Activated CD4-positive, alpha-beta T cell treated with anti-CD3 and anti-CD28 coated beads, Interleukin-2, amount 50 U/mL, for 48 hours (primary cell): ENCODE measurements around the gene RXRB.

Experiments
- DNase-seq, 2 experiments: peaks; one replicate each; pipeline ENCODE4 v3.0.0-alpha.2; 2020

RXRB gene

DNA sequence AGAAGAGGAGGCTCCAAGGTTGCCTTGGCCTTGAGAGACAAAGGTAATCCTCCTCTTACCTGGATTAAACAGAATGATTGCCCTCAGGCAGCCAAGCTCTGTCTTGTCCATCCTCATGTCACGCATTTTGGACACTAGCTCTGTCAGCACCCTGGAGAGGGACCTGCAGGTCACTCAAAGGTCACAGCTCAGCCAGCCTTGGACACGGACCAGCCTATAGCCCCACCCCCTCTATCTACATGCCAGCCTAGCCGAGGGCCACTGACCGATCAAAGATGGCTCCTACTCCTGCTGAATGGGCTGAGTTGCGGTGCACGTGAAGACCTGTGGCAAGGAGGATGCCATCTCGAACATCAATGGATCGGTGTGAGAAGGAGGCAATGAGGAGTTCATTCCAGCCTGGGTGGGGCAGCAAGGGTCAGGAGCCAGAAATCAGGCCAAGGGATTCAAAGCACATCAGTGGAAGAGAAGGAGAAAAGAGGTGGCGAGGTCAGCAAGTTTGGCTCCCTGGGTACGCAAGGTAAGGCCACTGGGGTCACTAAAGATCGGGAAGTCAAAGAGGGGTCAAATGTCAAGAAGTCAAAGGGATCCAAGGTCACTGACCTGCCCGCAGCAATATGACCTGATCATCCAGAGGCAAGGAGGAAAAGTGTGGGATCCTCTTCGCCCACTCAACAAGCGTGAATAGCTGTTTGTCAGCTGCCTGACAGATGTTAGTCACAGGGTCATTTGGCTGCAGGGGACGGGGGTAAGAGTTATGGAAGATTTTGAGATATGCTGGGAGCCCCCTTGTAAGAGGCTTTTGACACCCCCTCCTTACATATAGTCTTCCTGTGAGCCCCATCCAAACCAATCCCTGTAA lies 4.9 kb downstream of the RXRB start:
- DNase-seq, result no peak

- no peak for DNase-seq
These were observed 6.0 kb downstream of the RXRB start for GRCh38 chr6:33194431-33194979.

GRCh38 chr6:33193619-33194018 lies 6.8 kb downstream of the RXRB start:
- no peak for DNase-seq

DNA sequence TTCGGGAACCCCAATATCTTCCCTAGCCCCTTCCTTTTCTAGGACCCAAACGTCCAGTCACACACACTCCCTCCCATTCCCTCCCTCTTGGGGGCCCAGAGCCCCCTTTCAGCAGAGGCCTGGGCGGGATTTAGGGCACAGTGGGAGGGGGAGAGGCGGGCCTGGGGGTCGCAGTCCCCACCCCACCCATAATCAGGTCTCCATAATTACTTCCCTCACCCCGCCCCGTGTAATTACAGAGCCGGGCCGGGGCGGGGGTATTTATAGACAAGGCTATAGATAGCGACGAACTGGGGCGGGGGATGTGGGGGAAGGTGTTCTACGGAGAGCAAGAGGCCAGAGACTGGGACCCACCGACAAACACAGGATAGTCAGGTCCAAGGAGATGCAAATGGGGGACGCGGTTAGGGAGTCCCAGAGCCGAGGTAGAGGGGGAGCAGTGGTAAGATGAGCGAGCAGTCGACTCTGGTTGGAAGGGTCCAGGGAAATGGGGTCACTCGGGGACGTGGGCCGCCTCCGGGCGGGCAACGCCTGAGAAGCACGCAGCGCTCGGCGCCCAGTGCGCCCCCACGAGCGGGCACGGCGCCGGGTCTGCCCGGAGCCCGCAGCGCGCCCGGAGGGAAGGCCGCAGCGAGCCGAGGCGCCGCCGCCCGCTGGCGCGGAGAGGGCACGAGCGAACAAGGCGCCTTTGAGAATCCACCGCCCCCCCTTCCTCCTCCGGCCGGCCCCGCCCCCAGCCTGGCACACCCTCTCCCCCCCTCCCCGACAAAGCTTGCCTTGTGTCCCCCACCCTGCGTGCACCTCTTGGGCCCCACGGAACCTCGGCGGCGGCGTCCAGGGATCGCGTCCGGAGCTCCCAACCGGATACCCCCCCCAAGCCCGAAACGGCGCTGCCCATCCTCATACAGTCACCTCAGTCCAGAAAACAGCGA lies 7.5 kb downstream of the RXRB start:
- DNase-seq, result peak in 1 of 2 experiments; percentile 30

DNA sequence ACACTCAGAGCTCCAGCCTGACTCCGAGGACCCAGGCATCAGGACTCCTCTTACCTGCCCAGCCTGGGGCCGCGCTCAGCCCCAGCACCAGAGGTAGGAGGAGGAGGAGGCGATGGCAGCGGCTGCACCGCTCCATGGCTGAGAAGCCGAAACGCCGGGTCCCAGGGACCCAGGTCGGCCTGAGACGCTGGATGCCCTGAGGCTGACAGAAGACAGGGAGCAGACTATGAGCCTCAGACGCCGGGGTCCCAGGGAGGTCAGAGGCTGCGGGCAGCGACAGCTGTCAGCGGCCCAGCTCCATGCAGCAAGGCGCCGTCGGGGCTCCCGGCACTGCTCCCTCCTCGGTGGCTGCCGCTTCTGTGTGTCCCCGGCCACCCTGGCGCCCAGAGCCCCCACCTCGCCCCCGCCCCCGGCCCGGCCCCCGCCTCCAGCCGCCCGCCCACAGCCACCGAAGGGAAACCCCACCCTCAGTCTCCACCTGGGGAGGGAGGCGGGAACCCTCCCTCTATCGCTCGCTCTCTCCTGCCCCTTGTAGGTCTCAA lies 8.3 kb downstream of the RXRB start, which contains the start of gene COL11A2:
COL11A2 (minus strand) TSS at position 363 of the 542 bp plus-strand sequence; CDS start at position 136, 227 bp downstream.
- DNase-seq, result peak in 1 of 2 experiments; percentile 9

DNA sequence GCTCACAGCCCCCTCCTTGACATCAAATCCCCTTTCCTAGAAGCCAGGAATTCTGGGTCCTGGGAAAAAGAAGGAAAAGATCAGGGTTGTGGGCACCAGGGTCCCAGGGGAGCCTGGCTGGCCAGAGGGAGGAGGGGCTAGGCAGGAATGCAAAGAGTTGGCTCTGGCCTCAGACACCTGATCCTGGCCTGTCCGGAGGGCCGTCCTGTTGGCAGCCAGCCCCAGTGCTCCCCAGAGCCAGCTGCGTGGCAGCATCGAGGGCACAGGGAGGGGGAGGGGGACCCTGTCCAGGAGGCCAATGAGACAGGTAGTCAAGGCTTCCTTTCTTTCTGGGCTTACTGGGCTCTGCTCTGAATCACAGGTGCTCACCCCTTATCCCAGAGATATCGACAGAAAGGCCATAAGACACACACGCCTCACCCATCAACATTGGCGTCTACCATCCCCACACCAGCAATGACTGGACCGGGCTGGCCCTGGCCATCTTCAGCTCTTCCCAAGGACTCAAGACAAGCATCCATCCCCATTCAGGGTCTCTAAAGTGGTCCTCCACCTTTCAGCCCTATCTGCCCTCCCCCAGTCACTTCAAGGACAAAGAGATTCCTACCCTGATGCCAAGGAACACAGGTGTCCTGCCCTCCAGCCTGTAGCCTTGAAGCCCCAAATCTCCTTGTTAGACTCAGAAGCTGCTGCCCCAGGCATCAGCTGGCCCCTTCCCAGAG lies 8.9 kb downstream of the RXRB start:
- no peak for DNase-seq

- DNase-seq, result no peak
These were observed 9.9 kb downstream of the RXRB start for GRCh38 chr6:33190504-33191107.

DNA sequence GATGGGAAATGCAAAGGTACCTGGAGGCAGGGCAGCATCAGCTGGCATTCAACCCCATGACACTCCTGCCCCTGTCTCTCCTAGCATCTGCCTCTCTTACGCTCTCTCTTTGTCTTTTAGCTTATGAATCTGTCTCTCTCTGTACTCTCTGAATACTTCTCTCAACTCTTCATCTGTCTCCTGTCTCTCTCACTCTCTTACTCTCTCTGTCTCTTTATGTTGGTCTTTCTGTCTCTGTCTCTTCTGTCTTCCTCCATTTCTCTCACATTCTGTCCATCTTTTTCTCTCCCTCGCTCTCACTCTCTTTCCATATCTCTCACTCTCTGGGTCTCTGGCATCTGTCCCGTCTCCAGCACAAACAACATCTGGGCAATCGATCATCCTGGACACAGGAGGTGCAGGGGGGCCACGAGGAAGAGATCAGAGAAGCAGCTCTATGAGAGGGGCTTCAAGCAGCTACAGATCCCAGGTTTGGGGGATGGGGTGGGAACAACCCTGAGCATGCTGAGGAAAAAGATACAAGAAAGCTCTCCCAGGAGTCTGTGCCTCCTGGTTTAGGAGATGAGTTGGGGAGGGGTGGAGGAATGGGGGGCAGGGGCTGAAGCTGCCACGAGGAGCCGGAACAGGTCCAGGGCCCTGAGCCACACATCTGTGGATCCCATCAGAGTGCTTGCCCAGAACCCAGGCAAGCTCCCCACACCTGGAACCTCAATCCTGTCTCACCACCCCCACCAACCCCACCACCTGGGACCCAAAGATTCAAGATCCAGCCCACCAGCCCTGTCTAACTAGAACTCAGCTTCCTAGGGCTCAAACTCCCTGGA lies 10.6 kb downstream of the RXRB start:
- DNase-seq, result no peak

DNA sequence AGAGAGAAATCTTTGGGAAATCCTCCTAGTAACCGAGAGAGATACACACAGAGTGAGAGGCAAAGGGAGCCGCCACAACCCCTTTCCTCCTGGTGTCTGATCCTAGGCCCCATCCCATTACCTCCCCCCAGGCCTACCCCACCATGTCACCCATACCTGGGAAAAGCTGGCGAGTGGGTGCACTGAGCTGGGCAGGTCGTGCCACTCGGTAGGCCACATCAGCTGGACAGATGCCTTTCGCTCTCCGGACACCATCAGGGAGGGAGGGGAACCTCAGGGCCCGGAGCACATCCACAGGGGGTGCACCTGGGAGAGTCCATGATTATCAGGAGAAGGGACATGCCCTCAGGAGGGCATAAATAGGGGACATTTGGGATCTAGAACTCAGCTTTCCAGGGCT lies 11.3 kb downstream of the RXRB start:
- DNase-seq, result no peak

DNA sequence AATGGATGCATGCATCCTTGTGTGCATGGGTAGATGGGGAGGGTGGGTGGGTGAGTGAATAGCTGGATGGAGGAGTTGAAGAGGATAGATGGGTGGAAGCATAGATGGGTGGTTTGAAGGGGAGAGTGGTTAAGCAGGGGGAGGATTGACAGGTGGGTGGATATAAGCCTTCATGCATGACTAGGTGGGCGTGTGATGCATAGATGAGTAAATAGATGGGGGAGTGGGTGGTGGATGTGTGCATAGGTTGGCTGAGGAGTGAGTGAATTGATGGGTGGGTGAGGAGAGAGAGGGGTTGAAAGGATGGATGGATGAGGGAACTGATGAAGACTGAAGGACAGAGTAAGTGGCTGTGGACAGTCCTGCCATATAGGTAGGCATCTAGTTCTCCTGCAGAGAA lies 12.7 kb downstream of the RXRB start:
- DNase-seq, result no peak

GRCh38 chr6:33185654-33186187 lies 14.7 kb downstream of the RXRB start:
- DNase-seq, result no peak

DNA sequence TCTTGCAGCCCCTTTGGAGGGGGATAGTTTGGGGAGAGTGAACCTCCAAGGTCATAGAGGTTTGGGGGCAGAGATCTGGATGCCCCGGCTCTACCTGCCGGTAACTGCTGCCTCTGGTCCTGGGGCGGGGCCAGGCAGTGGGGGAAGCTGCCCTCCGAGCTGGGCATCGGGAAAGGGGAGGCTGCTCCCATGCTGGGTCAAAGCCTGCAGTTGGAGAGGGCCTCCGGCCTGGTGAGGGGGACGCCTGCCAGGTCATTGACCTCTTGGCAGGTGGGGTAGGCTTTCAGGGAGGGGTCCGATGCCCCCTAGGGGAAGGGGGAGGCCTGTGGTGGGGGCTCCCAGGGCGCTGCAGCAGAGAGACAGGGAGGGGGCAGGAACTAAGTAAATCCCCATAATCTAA lies 15.3 kb downstream of the RXRB start:
- no peak for DNase-seq

GRCh38 chr6:33183071-33183683 lies 17.3 kb downstream of the RXRB start:
- peak in 1 of 2 experiments; percentile 9 for DNase-seq

DNA sequence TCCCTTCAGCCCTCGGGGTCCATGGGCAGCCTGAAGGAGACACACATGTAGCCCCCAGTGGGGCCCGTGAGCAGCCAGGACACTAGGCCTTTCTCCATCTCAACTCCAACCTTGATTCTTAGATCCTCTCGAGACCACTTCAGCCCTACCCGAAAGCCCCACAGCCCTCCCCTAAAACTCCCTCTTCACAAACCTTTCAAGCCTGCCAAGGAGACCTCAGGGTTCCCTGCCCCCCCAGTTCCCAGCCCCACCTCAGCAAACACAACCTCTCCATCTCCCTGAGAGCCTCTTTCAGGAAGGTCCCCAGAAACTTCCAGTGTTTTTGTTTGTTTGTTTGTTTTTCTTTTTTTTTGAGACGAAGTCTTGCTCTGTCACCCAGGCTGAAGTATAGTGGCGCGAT lies 19.3 kb downstream of the RXRB start:
- no peak for DNase-seq

GRCh38 chr6:33178755-33179475 lies 21.6 kb downstream of the RXRB start:
- no peak for DNase-seq

DNA sequence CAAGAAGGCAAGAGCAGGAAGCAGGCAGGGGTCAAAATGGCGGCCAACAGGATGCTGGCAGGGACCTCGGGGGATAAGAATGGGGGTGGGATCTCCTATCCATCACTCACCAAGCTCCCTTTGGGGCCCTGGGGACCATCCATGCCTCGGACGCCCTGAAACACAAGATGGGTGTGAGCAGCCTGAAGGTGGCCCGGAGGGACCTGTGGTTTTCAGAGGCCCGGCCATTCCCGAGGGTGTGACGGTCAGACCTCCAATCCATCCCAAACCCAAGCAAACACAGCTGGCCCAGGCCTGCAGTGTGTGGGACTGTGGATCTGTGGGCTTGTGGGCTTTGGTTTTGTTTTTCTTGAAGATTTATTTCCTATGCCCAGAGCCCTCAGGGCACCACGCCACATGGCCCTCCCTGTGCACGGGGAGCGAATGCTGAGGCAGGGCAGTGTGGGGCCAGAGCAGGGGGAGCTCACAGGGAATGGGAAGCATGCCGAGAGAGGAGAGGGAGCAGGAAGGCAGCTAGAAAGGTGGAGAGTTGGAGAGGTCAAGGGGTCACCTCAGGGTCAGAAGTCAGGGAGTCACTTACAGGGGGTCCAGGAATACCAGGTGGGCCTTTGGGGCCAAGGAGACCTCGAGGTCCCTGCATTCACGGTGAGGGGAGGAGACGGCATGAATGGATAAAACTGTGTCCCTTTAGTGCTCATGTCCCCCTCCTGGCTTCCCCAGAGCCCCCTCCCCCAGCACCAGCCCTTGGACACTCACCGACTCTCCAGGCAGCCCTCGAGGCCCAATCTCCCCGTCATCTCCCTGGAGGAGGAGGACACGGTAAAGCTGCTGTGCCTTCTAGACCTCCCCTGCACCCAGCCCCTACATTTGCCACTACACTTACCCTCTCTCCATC lies 22.7 kb downstream of the RXRB start:
- DNase-seq, result no peak

GRCh38 chr6:33176906-33177305 lies 23.6 kb downstream of the RXRB start:
- DNase-seq, result no peak

DNA sequence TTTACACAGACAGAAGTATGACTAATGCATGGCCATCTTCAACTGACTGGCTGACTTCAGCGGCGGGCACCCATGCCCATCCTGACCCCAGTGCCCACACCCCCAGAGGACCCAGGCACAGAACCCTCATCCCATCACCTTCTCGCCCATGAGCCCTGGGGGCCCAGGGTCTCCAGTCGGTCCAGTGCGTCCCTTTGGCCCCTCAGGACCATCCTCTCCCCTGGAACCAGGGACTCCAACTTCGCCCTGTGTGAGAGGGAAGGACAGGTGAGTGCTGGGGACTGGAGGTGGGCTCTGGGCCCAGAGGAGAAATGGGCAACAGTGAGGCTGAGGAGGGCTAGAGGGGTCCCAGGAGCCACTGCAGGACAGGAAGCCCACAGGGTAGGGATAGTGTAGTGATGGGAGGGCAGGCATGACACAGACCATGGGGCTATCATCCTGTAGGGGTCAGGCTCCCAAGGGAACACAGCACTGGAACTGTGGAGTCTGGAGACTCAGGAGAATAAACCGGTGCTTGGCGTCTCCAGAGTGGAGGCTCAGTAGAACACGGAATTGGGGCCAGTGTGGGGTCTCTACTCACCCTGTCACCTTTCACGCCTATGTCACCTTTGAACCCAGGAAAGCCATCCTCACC lies 24.9 kb downstream of the RXRB start:
- no peak for DNase-seq
